Activated CD4-positive, CD25-positive, alpha-beta regulatory T cell treated with anti-CD3 and anti-CD28 coated beads, Interleukin-2, amount 50 U/mL, for 24 hours (primary cell): Measurements from ENCODE around the gene BTBD1.
"Not testable (repeated sequence)": the region's sequence is repeated elsewhere in the genome, so short reads cannot be mapped to it uniquely, and the experiment has no call there.

Source experiments
- ATAC-seq, 2 donors: fragments of 150-1000 bp; cut with Tn5 transposase; one replicate each; pipeline ENCODE4 v1.10.0; 2021; ENCODE audit warnings: mild to moderate bottlenecking in 1 of 2, moderate library complexity in 1 of 2

The BTBD1 gene

GRCh38 chr15:83092309-83092976 is 25.4 kb upstream of the BTBD1 start:
- peak; percentile 44 to 51 for ATAC-seq

GRCh38 chr15:83091965-83092308 is 24.9 kb upstream of the BTBD1 start:
- ATAC-seq = not testable (repeated sequence)

- ATAC-seq = no peak
Observed at GRCh38 chr15:83090465-83090864, 23.4 kb upstream of the BTBD1 start.

GRCh38 chr15:83088876-83089275 is 21.8 kb upstream of the BTBD1 start:
- ATAC-seq = no peak

GRCh38 chr15:83087576-83087975 is 20.5 kb upstream of the BTBD1 start:
- no peak for ATAC-seq

- ATAC-seq = not testable (repeated sequence)
Observed at GRCh38 chr15:83085864-83086552, 19.0 kb upstream of the BTBD1 start.

GRCh38 chr15:83085461-83085860 is 18.4 kb upstream of the BTBD1 start:
- ATAC-seq = not testable (repeated sequence)

- no peak for ATAC-seq
Observed at GRCh38 chr15:83082730-83083386, 15.8 kb upstream of the BTBD1 start.

- peak in 1 of 2 donors; percentile 62 for ATAC-seq
Observed at GRCh38 chr15:83081256-83082014, 14.4 kb upstream of the BTBD1 start.

GRCh38 chr15:83078712-83079111 is 11.7 kb upstream of the BTBD1 start:
- no peak for ATAC-seq

GRCh38 chr15:83077491-83078230 is 10.6 kb upstream of the BTBD1 start:
- ATAC-seq = no peak

GRCh38 chr15:83069211-83069642 is 2.2 kb upstream of the BTBD1 start:
- ATAC-seq = peak in 1 of 2 donors; percentile 4

- no peak for ATAC-seq
Observed at GRCh38 chr15:83068054-83068453, 1.0 kb upstream of the BTBD1 start.

- ATAC-seq = no peak
Observed at GRCh38 chr15:83067638-83067962, 548 bp upstream of the BTBD1 start.

GRCh38 chr15:83066034-83066733 is 868 bp downstream of the BTBD1 start:
- ATAC-seq = no peak

- no peak for ATAC-seq
Observed at GRCh38 chr15:83065431-83065830, 1.6 kb downstream of the BTBD1 start.

- no peak for ATAC-seq
Observed at GRCh38 chr15:83064859-83065258, 2.2 kb downstream of the BTBD1 start.

- no peak for ATAC-seq
Observed at GRCh38 chr15:83063551-83063950, 3.5 kb downstream of the BTBD1 start.

GRCh38 chr15:83062768-83063180 is 4.3 kb downstream of the BTBD1 start:
- ATAC-seq = no peak

GRCh38 chr15:83061680-83062079 is 5.4 kb downstream of the BTBD1 start:
- no peak for ATAC-seq

- ATAC-seq = no peak
Observed at GRCh38 chr15:83057696-83058376, 9.2 kb downstream of the BTBD1 start.
